GM12801 (cell line): ENCODE data around the gene C5orf47.

Source experiments
- CTCF ChIP-seq: IDR thresholded peaks from one replicate; pipeline ENCODE4 v1.5.1; 2011; ENCODE audit warnings: control low read depth; ENCODE audit not compliant: insufficient read length; ENCODE audit errors: extremely low read depth

The C5orf47 gene

GRCh38 chr5:174047472-174048099, 58.6 kb downstream of the C5orf47 start:
- TF ChIP-seq CTCF = no peak

GRCh38 chr5:174052636-174053035, 63.7 kb downstream of the C5orf47 start:
- TF ChIP-seq CTCF = no peak

GRCh38 chr5:174053905-174054304, 64.9 kb downstream of the C5orf47 start:
- TF ChIP-seq CTCF = no peak
